ENCODE data around the gene CADM2. TPM values are rescaled to one million over a fixed set of nuclear protein-coding genes. Genes with fewer than 3 reads are reported as not detected.

The CADM2 gene
- total RNA-seq, 2 experiments from 2014 or later: not detected

- no peaks in the 10 kb centered on the region for H3K4me1 Mint-ChIP-seq
- H3K27ac Mint-ChIP-seq: no peak overlapping the region
- no peak for DNase-seq
- no peaks in the 10 kb centered on the region for H3K9me3 Mint-ChIP-seq
- CTCF ChIA-PET: no interaction called here
- POLR2A ChIA-PET: no interaction called here
- no peaks in the 10 kb centered on the region for H3K27me3 Mint-ChIP-seq
- H3K4me3 Mint-ChIP-seq: no peak overlapping the region
- H3K36me3 Mint-ChIP-seq (ENCODE audit: low read depth): no peaks in the 10 kb centered on the region
Measured at GRCh38 chr3:84967767-84968581, 9.2 kb downstream of the CADM2 start.

- no peaks in the 10 kb centered on the region for H3K9me3 Mint-ChIP-seq
- ChIA-PET POLR2A (no interaction called here), CTCF (no interaction called here)
- no peaks in the 10 kb centered on the region for H3K36me3 Mint-ChIP-seq (ENCODE audit: low read depth)
- no peak overlapping the region for H3K4me3 Mint-ChIP-seq
- no peak for DNase-seq
- no peak overlapping the region for H3K27ac Mint-ChIP-seq
- H3K27me3 Mint-ChIP-seq: no peaks in the 10 kb centered on the region
- H3K4me1 Mint-ChIP-seq: no peaks in the 10 kb centered on the region
Measured at GRCh38 chr3:84968701-84969235, 10.0 kb downstream of the CADM2 start.

GRCh38 chr3:84974347-84974746 is 15.6 kb downstream of the CADM2 start:
- Mint-ChIP-seq H3K27me3 (no peaks in the 10 kb centered on the region), H3K9me3 (no peaks in the 10 kb centered on the region), H3K36me3 (ENCODE audit: low read depth) (no peaks in the 10 kb centered on the region), H3K27ac (no peak overlapping the region), H3K4me1 (no peaks in the 10 kb centered on the region), H3K4me3 (no peak overlapping the region)
- DNase-seq: no peak
- ChIA-PET POLR2A (no interaction called here), CTCF (no interaction called here)

- Mint-ChIP-seq H3K27ac (no peak overlapping the region), H3K36me3 (ENCODE audit: low read depth) (no peaks in the 10 kb centered on the region), H3K4me1 (no peaks in the 10 kb centered on the region), H3K9me3 (no peaks in the 10 kb centered on the region), H3K4me3 (no peak overlapping the region), H3K27me3 (no peaks in the 10 kb centered on the region)
- ChIA-PET POLR2A (no interaction called here), CTCF (no interaction called here)
- no peak for DNase-seq
Measured at GRCh38 chr3:84977021-84977420, 18.2 kb downstream of the CADM2 start.

- Mint-ChIP-seq H3K4me3 (no peak overlapping the region), H3K36me3 (ENCODE audit: low read depth) (no peaks in the 10 kb centered on the region), H3K27ac (no peak overlapping the region), H3K4me1 (no peaks in the 10 kb centered on the region), H3K27me3 (no peaks in the 10 kb centered on the region), H3K9me3 (no peaks in the 10 kb centered on the region)
- ChIA-PET POLR2A (no interaction called here), CTCF (no interaction called here)
- no peak for DNase-seq
Measured at GRCh38 chr3:84978843-84979242, 20.1 kb downstream of the CADM2 start.

GRCh38 chr3:84980011-84980410 is 21.2 kb downstream of the CADM2 start:
- H3K4me3 Mint-ChIP-seq: no peak overlapping the region
- no peak for DNase-seq
- H3K9me3 Mint-ChIP-seq: no peaks in the 10 kb centered on the region
- H3K4me1 Mint-ChIP-seq: no peaks in the 10 kb centered on the region
- no peak overlapping the region for H3K27ac Mint-ChIP-seq
- H3K27me3 Mint-ChIP-seq: no peaks in the 10 kb centered on the region
- ChIA-PET CTCF (no interaction called here), POLR2A (no interaction called here)
- no peaks in the 10 kb centered on the region for H3K36me3 Mint-ChIP-seq (ENCODE audit: low read depth)

GRCh38 chr3:84980456-84980855 is 21.7 kb downstream of the CADM2 start:
- H3K27me3 Mint-ChIP-seq: no peaks in the 10 kb centered on the region
- no peaks in the 10 kb centered on the region for H3K36me3 Mint-ChIP-seq (ENCODE audit: low read depth)
- ChIA-PET POLR2A (no interaction called here), CTCF (no interaction called here)
- H3K4me1 Mint-ChIP-seq: no peaks in the 10 kb centered on the region
- H3K4me3 Mint-ChIP-seq: no peak overlapping the region
- DNase-seq: no peak
- H3K27ac Mint-ChIP-seq: no peak overlapping the region
- no peaks in the 10 kb centered on the region for H3K9me3 Mint-ChIP-seq

GRCh38 chr3:84983490-84983889 is 24.7 kb downstream of the CADM2 start:
- no peaks in the 10 kb centered on the region for H3K36me3 Mint-ChIP-seq (ENCODE audit: low read depth)

GRCh38 chr3:84984429-84984828 is 25.6 kb downstream of the CADM2 start:
- no peaks in the 10 kb centered on the region for H3K4me1 Mint-ChIP-seq
- no peaks in the 10 kb centered on the region for H3K27me3 Mint-ChIP-seq
- H3K36me3 Mint-ChIP-seq (ENCODE audit: low read depth): no peaks in the 10 kb centered on the region
- H3K4me3 Mint-ChIP-seq: no peak overlapping the region
- POLR2A ChIA-PET: no interaction called here
- CTCF ChIA-PET: no interaction called here
- H3K9me3 Mint-ChIP-seq: no peaks in the 10 kb centered on the region
- no peak for DNase-seq
- H3K27ac Mint-ChIP-seq: no peak overlapping the region

More at GRCh38 chr3:84983490-84983889, 24.7 kb downstream of the CADM2 start:
- POLR2A ChIA-PET: no interaction called here
- DNase-seq: no peak
- Mint-ChIP-seq H3K4me3 (no peak overlapping the region), H3K9me3 (no peaks in the 10 kb centered on the region), H3K27ac (no peak overlapping the region), H3K4me1 (no peaks in the 10 kb centered on the region), H3K27me3 (no peaks in the 10 kb centered on the region)
- CTCF ChIA-PET: no interaction called here

GRCh38 chr3:84985795-84986194 is 27.0 kb downstream of the CADM2 start:
- DNase-seq: no peak
- Mint-ChIP-seq H3K4me3 (no peak overlapping the region), H3K27me3 (no peaks in the 10 kb centered on the region), H3K36me3 (ENCODE audit: low read depth) (no peaks in the 10 kb centered on the region), H3K27ac (no peak overlapping the region), H3K9me3 (no peaks in the 10 kb centered on the region), H3K4me1 (no peaks in the 10 kb centered on the region)
- POLR2A ChIA-PET: no interaction called here
- CTCF ChIA-PET: no interaction called here

GRCh38 chr3:84987706-84988504 is 29.1 kb downstream of the CADM2 start:
- Mint-ChIP-seq H3K9me3 (no peaks in the 10 kb centered on the region), H3K27ac (no peak overlapping the region), H3K4me1 (no peaks in the 10 kb centered on the region), H3K27me3 (no peaks in the 10 kb centered on the region), H3K4me3 (no peak overlapping the region), H3K36me3 (ENCODE audit: low read depth) (no peaks in the 10 kb centered on the region)
- no peak for DNase-seq
- ChIA-PET CTCF (no interaction called here), POLR2A (no interaction called here)

GRCh38 chr3:84989102-84989501 is 30.3 kb downstream of the CADM2 start:
- no peak overlapping the region for H3K27ac Mint-ChIP-seq

GRCh38 chr3:84991422-84991900 is 32.7 kb downstream of the CADM2 start:
- CTCF ChIA-PET: no interaction called here
- POLR2A ChIA-PET: no interaction called here
- H3K27me3 Mint-ChIP-seq: no peaks in the 10 kb centered on the region
- H3K4me1 Mint-ChIP-seq: no peaks in the 10 kb centered on the region
- H3K4me3 Mint-ChIP-seq: no peak overlapping the region
- no peaks in the 10 kb centered on the region for H3K36me3 Mint-ChIP-seq (ENCODE audit: low read depth)
- no peaks in the 10 kb centered on the region for H3K9me3 Mint-ChIP-seq
- H3K27ac Mint-ChIP-seq: no peak overlapping the region
- DNase-seq: no peak

More at GRCh38 chr3:84989102-84989501, 30.3 kb downstream of the CADM2 start:
- no peaks in the 10 kb centered on the region for H3K36me3 Mint-ChIP-seq (ENCODE audit: low read depth)
- POLR2A ChIA-PET: no interaction called here
- H3K9me3 Mint-ChIP-seq: no peaks in the 10 kb centered on the region
- H3K4me3 Mint-ChIP-seq: no peak overlapping the region
- no peak for DNase-seq
- no peaks in the 10 kb centered on the region for H3K27me3 Mint-ChIP-seq
- H3K4me1 Mint-ChIP-seq: no peaks in the 10 kb centered on the region
- CTCF ChIA-PET: no interaction called here

All from activated CD4-positive, alpha-beta T cell treated with anti-CD3 and anti-CD28 coated beads, Interleukin-2, amount 10 ng/mL, durations not matched to agents 7 days and 5 days (primary cell).